ENCODE data around the gene FRY.
A peak's percentile ranks its signal among the peaks of the same experiment; 100 is the strongest.

FRY gene

DNA sequence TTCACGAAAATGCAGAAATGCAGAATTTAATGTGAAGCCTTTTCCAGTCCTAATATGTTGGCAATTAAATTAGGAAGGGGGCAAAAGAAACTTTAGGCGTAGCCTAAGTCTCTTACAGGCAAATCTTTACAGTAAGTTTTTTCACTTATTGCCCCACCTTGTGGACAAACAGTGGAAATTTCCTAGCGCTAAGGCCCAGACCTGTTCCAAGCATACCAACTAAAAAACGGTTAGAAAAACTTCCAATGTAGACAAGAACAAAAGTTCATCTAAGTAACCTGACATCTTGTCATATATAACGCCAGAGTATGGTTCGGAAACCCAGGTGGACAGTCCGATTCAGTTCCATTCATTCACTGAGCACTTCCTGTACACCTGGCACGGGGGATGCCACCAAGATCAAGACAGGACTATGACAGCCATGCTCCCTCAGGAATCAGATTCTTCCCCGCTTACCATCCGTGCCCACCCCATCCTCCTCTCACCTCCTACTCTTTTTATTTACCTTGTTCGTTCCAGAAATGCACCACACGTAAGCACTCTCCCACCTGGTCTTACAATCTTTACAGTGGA is 278.6 kb downstream of the FRY start:
- peak; percentile 32 for DNase-seq (ENCODE audit: low spot score)

DNA sequence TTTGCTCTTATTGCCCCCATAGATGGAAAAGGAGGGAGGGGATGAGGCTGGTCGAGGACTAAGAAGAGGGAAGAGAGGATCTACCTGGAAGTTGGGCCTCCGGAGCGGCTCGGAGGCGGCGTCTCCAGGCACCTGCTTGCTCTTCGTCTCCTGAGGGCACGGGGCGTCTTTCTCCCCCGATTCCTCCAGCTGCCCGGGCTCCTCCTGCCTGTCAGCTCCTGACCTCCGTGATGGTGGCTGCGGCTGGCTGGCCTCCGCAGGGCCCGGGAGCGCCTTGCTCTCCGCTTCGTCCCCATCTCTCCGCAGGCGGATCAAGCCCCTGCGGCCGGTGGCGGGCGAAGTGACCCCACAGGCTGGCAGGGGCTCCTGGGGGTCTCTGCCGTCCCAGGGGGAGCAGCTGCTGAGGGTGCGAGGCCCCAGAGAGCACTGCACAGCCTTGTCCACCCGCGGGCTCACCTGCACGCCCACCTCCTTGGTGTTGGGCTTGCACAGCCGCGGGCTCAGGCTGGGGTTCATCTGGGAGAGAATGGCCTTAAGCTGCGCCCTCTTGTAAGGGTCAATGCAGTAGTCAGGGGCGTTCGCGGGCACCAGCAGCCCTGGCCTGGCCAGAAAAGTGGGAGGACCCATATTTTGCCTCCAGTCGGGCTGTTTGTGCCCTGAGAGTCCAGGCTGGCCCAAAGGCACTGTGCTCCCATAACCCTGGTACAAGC is 279.8 kb downstream of the FRY start:
- no peak for DNase-seq (ENCODE audit: low spot score)

DNA sequence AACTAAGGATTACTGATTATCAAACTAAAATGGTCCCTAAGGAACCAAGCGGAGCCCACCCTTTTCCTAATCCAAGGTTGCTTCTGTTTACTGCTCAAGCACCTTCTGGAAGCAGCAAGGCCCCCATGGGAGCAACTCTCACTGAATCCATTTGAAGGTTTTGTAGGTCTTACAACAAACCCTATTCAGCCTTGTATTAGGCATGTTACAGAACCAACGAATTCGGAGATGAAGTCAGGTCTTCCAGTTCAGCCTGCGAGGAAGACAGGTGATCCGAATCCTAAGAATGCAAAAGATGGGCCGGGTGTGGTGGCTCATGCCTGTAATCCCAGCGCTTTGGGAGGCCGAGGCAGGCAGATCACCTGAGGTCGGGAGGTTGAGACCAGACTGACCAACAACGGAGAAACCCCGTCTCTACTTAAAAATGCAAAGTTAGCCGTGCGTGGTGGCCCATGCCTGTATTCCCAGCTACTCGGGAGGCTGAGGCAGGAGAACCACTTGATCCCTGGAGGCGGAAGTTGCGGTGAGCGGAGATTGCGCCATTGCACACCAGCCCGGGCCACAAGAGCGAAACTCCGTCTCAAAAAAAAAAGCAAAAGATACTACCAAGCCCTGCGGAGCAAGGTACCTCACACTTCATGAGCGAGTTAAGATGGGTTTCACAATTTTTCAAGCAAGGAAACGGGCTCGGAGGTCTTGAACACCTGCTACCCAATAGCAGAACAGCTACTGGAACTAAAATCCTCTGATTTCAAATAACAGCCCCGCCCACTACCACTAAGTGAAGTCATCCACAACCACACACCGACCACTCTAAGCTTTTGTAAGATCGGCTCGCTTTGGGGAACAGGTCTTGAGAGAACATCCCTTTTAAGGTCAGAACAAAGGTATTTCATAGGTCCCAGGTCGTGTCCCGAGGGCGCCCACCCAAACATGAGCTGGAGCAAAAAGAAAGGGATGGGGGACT is 283.0 kb downstream of the FRY start:
- DNase-seq (ENCODE audit: low spot score), result peak; percentile 56

DNA sequence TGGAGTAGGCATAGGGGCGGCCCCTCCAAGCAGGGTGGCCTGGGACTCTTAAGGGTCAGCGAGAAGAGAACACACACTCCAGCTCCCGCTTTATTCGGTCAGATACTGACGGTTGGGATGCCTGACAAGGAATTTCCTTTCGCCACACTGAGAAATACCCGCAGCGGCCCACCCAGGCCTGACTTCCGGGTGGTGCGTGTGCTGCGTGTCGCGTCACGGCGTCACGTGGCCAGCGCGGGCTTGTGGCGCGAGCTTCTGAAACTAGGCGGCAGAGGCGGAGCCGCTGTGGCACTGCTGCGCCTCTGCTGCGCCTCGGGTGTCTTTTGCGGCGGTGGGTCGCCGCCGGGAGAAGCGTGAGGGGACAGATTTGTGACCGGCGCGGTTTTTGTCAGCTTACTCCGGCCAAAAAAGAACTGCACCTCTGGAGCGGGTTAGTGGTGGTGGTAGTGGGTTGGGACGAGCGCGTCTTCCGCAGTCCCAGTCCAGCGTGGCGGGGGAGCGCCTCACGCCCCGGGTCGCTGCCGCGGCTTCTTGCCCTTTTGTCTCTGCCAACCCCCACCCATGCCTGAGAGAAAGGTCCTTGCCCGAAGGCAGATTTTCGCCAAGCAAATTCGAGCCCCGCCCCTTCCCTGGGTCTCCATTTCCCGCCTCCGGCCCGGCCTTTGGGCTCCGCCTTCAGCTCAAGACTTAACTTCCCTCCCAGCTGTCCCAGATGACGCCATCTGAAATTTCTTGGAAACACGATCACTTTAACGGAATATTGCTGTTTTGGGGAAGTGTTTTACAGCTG is 283.9 kb downstream of the FRY start, which contains the start of the genes BRCA2 and ZAR1L:
Gene BRCA2, plus strand, starts transcription at position 271 of the 790 bp plus-strand sequence. CDS start 953 bp downstream, outside the sequence.
Gene ZAR1L, minus strand, starts transcription at position 126 of the 790 bp plus-strand sequence. CDS start 3,438 bp downstream, outside the sequence.
- peak; percentile 86 for DNase-seq (ENCODE audit: low spot score)

DNA sequence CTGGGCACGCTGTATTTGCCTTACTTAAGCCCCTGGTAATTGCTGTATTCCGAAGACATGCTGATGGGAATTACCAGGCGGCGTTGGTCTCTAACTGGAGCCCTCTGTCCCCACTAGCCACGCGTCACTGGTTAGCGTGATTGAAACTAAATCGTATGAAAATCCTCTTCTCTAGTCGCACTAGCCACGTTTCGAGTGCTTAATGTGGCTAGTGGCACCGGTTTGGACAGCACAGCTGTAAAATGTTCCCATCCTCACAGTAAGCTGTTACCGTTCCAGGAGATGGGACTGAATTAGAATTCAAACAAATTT is 284.4 kb downstream of the FRY start:
- DNase-seq (ENCODE audit: low spot score), result no peak

DNA sequence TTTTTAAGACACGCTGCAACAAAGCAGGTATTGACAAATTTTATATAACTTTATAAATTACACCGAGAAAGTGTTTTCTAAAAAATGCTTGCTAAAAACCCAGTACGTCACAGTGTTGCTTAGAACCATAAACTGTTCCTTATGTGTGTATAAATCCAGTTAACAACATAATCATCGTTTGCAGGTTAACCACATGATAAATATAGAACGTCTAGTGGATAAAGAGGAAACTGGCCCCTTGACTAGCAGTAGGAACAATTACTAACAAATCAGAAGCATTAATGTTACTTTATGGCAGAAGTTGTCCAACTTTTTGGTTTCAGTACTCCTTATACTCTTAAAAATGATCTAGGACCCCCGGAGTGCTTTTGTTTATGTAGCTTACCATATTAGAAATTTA is 284.9 kb downstream of the FRY start:
- no peak for DNase-seq (ENCODE audit: low spot score)

DNA sequence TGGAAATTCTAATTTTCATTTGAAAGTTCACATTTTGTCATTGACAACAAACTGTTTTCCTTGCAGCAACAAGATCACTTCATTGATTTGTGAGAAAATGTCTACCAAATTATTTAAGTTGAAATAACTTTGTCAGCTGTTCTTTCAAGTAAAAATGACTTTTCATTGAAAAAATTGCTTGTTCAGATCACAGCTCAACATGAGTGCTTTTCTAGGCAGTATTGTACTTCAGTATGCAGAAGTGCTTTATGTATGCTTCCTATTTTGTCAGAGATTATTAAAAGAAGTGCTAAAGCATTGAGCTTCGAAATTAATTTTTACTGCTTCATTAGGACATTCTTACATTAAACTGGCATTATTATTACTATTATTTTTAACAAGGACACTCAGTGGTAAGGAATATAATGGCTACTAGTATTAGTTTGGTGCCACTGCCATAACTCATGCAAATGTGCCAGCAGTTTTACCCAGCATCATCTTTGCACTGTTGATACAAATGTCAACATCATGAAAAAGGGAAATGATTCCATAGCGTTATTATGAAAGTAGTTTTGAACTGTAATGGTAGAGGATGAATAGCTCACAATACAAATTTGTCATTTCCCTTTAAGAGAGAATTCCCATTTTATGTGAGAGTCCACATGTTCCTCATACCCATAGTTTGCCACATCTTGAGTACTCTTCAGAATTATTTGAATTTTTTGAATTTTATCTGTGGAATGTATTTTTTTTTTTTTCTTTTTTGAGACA is 286.3 kb downstream of the FRY start:
- DNase-seq (ENCODE audit: low spot score), result no peak

DNA sequence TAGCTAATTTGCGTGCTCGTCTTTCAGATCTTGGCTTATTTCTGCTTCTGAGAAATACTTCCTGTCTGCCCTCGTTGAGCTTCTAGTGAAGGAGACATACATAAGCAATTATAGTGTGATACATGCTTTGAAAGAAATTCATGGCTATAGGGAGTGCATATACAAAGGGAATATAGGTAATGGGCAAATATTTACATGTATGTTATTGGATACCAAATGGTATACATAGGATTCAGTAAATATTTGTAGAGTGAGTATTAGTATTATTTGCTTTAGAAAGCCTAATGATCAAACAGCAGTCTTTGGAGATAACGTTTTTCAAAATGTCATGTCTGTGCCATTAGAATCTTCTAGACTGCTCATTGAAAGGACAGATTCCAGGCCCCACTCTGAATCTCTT is 289.0 kb downstream of the FRY start:
- DNase-seq (ENCODE audit: low spot score), result no peak

DNA sequence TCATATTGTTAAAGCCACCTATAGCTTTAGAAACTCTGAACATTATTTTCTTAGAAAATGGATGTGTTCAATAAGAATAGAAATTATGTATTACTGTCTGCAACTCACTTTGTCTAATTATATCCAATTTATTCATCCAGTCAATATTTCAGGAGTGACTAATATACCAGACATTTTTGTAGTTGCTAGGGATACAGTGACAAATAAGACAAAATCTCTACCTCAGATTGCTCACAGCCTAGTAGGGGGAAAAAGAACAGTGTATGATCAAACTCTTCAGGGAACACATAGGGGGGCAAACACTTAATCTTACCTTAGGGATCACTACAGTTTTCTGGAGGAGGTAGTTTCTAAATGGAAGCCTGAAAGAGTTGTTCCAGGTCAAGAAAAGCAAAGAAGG is 292.3 kb downstream of the FRY start:
- DNase-seq (ENCODE audit: low spot score), result no peak

DNA sequence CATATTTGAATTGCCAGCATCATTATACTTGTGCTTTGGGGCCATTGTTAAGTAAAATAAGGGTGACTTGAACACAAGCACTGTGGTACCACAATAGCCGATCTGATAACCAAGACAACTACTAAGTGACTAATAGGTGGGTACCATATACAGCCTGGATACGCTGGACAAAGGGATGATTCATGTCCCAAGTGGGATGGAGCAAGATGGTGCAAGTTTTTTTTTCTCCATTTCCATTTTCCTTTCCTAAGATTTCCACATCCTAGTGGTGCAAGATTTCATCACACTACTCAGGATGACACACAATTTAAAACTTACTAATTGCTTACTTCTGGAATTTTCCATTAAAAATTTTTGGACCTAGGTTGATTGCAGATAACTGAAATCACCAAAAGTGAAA is 298.9 kb downstream of the FRY start:
- no peak for DNase-seq (ENCODE audit: low spot score)

DNA sequence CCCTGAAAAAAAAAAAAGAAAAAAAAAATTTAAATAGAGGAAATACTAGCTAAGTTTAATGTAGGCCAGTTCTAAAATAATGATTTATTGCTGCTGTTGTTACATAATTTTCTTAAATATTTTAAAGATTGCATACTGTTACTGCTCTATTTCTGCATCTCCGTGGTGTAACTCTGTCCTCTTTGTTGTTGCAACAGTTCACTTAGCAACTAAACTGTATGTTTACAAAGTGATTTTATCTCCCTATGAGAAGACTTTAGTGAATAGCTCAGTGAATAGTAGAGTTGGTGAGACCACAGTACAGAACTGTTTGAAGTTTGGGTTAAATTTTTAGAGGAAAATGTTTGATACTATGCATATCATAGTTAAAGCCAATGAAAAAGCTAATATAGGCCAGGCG is 303.1 kb downstream of the FRY start:
- no peak for DNase-seq (ENCODE audit: low spot score)

DNA sequence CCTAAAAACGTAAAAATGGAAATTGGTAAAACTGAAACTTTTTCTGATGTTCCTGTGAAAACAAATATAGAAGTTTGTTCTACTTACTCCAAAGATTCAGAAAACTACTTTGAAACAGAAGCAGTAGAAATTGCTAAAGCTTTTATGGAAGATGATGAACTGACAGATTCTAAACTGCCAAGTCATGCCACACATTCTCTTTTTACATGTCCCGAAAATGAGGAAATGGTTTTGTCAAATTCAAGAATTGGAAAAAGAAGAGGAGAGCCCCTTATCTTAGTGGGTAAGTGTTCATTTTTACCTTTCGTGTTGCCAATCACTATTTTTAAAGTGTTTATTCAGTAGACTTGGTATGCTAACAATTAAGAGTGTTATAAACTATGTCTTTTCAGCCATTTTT is 309.3 kb downstream of the FRY start:
- no peak for DNase-seq (ENCODE audit: low spot score)

DNA sequence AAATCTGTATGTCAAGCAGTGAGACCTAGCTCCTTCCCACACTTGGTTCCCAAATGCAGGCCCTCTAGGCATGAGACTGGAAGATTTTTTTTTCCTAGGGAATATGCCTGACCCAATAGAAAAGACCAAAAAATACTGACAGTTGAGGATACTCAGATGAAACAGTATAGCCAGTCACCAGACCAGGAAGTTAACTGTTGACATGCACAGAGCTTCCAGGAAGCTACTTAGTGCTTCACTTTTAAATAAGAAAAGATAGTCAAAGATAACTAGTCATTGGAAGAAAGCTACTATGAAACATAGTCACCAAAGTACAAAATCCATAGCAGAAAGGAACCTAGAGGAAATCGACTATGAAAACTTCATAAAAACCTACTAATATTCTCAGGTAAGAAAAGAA is 316.1 kb downstream of the FRY start:
- no peak for DNase-seq (ENCODE audit: low spot score)

Measured in germinal center (tissue), 1 donor.